MM.1S (cell line): ENCODE data around the gene PLAGL1.

Experiments used
- DNase-seq: peaks from one replicate; pipeline ENCODE4 v3.0.0-alpha.2; 2015
- H2AFZ ChIP-seq: fragments of 300-600 bp; sonication (generic); 2 replicates; pipeline ENCODE4 v1.6.0; 2016; ENCODE audit warnings: antibody characterized with exemption, low read length
- H3F3A ChIP-seq: fragments of 300-600 bp; sonication (generic); 2 replicates; pipeline ENCODE4 v1.6.1; 2016; ENCODE audit warnings: mild to moderate bottlenecking, antibody characterized with exemption, low read length, moderate library complexity, mixed read lengths; ENCODE audit not compliant: insufficient read depth
- H3K27ac ChIP-seq: fragments of 300-600 bp; sonication (generic); 2 replicates; pipeline ENCODE4 v1.5.1; 2016; ENCODE audit warnings: mild to moderate bottlenecking, low read length
- H3K27me3 ChIP-seq: fragments of 300-600 bp; sonication (generic); replicated peaks from 2 replicates; pipeline ENCODE4 v1.6.0; 2016; ENCODE audit warnings: low read length; ENCODE audit not compliant: insufficient read depth
- H3K36me3 ChIP-seq: fragments of 300-600 bp; sonication (generic); replicated peaks from 2 replicates; pipeline ENCODE4 v1.6.1; 2016; ENCODE audit warnings: mild to moderate bottlenecking, low read length, mixed read lengths; ENCODE audit not compliant: insufficient read depth
- H3K4me1 ChIP-seq: fragments of 300-600 bp; sonication (generic); 2 replicates; pipeline ENCODE4 v1.6.1; 2016; ENCODE audit warnings: low read length, mixed read lengths
- H3K4me2 ChIP-seq: fragments of 300-600 bp; sonication (generic); 2 replicates; pipeline ENCODE4 v1.6.0; 2016; ENCODE audit warnings: low read depth, low read length
- H3K4me3 ChIP-seq: fragments of 300-600 bp; sonication (generic); 2 replicates; pipeline ENCODE4 v1.5.1; 2016; ENCODE audit warnings: low read length, mixed read lengths
- H3K79me2 ChIP-seq: fragments of 300-600 bp; sonication (generic); 2 replicates; pipeline ENCODE4 v1.6.1; 2016; ENCODE audit warnings: mixed run types, low read length, mixed read lengths
- H3K9ac ChIP-seq: fragments of 300-600 bp; sonication (generic); 2 replicates; pipeline ENCODE4 v1.6.1; 2016; ENCODE audit warnings: low read length, mixed read lengths
- H3K9me2 ChIP-seq: fragments of 300-600 bp; sonication (generic); replicated peaks from 2 replicates; pipeline ENCODE4 v1.6.1; 2016; ENCODE audit warnings: mild to moderate bottlenecking, low read length, mixed read lengths; ENCODE audit not compliant: insufficient read depth
- H3K9me3 ChIP-seq: fragments of 300-600 bp; sonication (generic); replicated peaks from 2 replicates; pipeline ENCODE4 v1.6.1; 2016; ENCODE audit warnings: mild to moderate bottlenecking, low read length, mixed read lengths; ENCODE audit not compliant: insufficient read depth
- H4K20me1 ChIP-seq: fragments of 300-600 bp; sonication (generic); 2 replicates; pipeline ENCODE4 v1.6.1; 2016; ENCODE audit warnings: mild to moderate bottlenecking, low read length, moderate library complexity, mixed read lengths; ENCODE audit not compliant: insufficient read depth
- CTCF ChIP-seq: fragments of 300-600 bp; sonication (generic); IDR thresholded peaks from 2 replicates; pipeline ENCODE4 v1.5.1; 2016; ENCODE audit warnings: antibody characterized with exemption, low read length, mixed read lengths
- EZH2 ChIP-seq: fragments of 300-600 bp; sonication (generic); optimal IDR thresholded peaks from 2 replicates; pipeline ENCODE3; 2017; ENCODE audit warnings: low read depth, mild to moderate bottlenecking, antibody characterized with exemption, low read length, mixed read lengths
- EZH2phosphoT487 ChIP-seq: fragments of 300-600 bp; sonication (generic); IDR thresholded peaks from 2 replicates; pipeline ENCODE4 v1.6.1; 2018; ENCODE audit warnings: antibody characterized with exemption, low read length

The PLAGL1 gene

GRCh38 chr6:143955971-143956370 lies 52.1 kb downstream of the PLAGL1 start:
- no peaks in the 10 kb centered on the region for H3K4me1 ChIP-seq
- no peak overlapping the region for H3K4me2 ChIP-seq
- H3K4me3 ChIP-seq: no peak overlapping the region
- H4K20me1 ChIP-seq: no peaks in the 10 kb centered on the region
- H3K27me3 ChIP-seq: no peaks in the 10 kb centered on the region
- TF ChIP-seq EZH2phosphoT487 (no peak), EZH2 (no peak), CTCF (no peak)
- no peaks in the 10 kb centered on the region for H3K36me3 ChIP-seq
- no peaks in the 10 kb centered on the region for H3F3A ChIP-seq
- no peak overlapping the region for H3K27ac ChIP-seq
- no peaks in the 10 kb centered on the region for H3K9me3 ChIP-seq
- no peaks in the 10 kb centered on the region for H3K9me2 ChIP-seq
- no peak overlapping the region for H2AFZ ChIP-seq
- H3K79me2 ChIP-seq: no peaks in the 10 kb centered on the region
- no peak for DNase-seq
- H3K9ac ChIP-seq: no peak overlapping the region

GRCh38 chr6:143953922-143954321 lies 54.1 kb downstream of the PLAGL1 start:
- Histone ChIP-seq H3K27me3 (no peaks in the 10 kb centered on the region), H3F3A (no peaks in the 10 kb centered on the region), H3K36me3 (no peaks in the 10 kb centered on the region), H3K9ac (no peak overlapping the region), H3K4me1 (no peaks in the 10 kb centered on the region), H3K9me2 (no peaks in the 10 kb centered on the region), H3K9me3 (no peaks in the 10 kb centered on the region), H3K27ac (no peak overlapping the region), H3K79me2 (no peaks in the 10 kb centered on the region), H3K4me2 (no peak overlapping the region), H3K4me3 (no peak overlapping the region), H2AFZ (no peak overlapping the region), H4K20me1 (no peaks in the 10 kb centered on the region)
- no peak for DNase-seq
- TF ChIP-seq EZH2phosphoT487 (no peak), CTCF (no peak), EZH2 (no peak)

- no peaks in the 10 kb centered on the region for H3F3A ChIP-seq
- no peak for TF ChIP-seq EZH2phosphoT487
- no peak for TF ChIP-seq EZH2
- TF ChIP-seq CTCF: no peak
- no peaks in the 10 kb centered on the region for H3K9me3 ChIP-seq
- H3K36me3 ChIP-seq: no peaks in the 10 kb centered on the region
- no peaks in the 10 kb centered on the region for H3K4me1 ChIP-seq
- no peak overlapping the region for H3K27ac ChIP-seq
- DNase-seq: no peak
- H3K79me2 ChIP-seq: no peaks in the 10 kb centered on the region
- H3K9ac ChIP-seq: no peak overlapping the region
- H3K27me3 ChIP-seq: no peaks in the 10 kb centered on the region
- H2AFZ ChIP-seq: no peak overlapping the region
- no peaks in the 10 kb centered on the region for H4K20me1 ChIP-seq
- H3K4me3 ChIP-seq: no peak overlapping the region
- no peaks in the 10 kb centered on the region for H3K9me2 ChIP-seq
- H3K4me2 ChIP-seq: no peak overlapping the region
Observed at GRCh38 chr6:143952947-143953701, 54.9 kb downstream of the PLAGL1 start.
